Transverse colon (tissue), 4 donors: ENCODE data around the gene SDK2.

Experiments used
- EP300 ChIP-seq: sonication (generic); formaldehyde crosslinking; IDR thresholded peaks from one replicate; pipeline ENCODE4 v1.6.1; 2017; ENCODE audit warnings: antibody characterized with exemption, low read depth
- POLR2A ChIP-seq: fragments of 450-650 bp; IDR thresholded peaks from one replicate; pipeline ENCODE4 v1.6.1; 2016; ENCODE audit warnings: antibody characterized with exemption, mild to moderate bottlenecking, moderate library complexity
- POLR2AphosphoS5 ChIP-seq, 3 donors: sonication (generic); formaldehyde crosslinking; IDR thresholded peaks; one replicate each; pipeline ENCODE4 v1.6.1; 2016; ENCODE audit warnings: antibody characterized with exemption in 3 of 3
- TF ChIP-seq, protein P1 (sequence below), 5 experiments: fragments of 200-600 bp in 3 of 5; fragments of 450-650 bp in 2 of 5; sonication (generic) in 3 of 5; IDR thresholded peaks; 1 replicate in 2 of 5; 2 replicates in 3 of 5; pipeline ENCODE4 v1.5.1; 2016 to 2017; ENCODE audit warnings: antibody characterized with exemption in 5 of 5, inconsistent platforms in 3 of 5, mild to moderate bottlenecking in 2 of 5, moderate library complexity in 1 of 5

DNA sequence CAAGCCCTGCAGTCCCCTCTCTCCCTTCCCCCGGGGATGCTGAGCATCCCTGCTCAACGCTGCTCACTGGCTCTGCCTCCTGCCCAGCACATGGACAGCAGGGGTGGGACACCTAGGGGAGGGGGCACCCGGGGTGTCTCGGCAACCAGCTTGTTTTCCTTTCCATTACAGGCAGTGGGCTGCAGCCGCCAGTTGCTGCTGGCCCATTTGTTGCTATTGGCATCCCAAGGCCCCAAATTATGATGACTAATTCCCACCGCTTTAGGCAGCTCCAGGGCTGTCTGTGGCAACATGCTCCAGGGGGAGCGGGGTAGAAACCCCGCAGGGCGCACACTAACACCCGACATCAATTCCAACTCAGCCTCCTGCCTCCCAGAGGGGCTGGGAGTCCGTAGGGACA, 4.9 kb downstream of the SDK2 start:
- TF ChIP-seq, protein P1, sequence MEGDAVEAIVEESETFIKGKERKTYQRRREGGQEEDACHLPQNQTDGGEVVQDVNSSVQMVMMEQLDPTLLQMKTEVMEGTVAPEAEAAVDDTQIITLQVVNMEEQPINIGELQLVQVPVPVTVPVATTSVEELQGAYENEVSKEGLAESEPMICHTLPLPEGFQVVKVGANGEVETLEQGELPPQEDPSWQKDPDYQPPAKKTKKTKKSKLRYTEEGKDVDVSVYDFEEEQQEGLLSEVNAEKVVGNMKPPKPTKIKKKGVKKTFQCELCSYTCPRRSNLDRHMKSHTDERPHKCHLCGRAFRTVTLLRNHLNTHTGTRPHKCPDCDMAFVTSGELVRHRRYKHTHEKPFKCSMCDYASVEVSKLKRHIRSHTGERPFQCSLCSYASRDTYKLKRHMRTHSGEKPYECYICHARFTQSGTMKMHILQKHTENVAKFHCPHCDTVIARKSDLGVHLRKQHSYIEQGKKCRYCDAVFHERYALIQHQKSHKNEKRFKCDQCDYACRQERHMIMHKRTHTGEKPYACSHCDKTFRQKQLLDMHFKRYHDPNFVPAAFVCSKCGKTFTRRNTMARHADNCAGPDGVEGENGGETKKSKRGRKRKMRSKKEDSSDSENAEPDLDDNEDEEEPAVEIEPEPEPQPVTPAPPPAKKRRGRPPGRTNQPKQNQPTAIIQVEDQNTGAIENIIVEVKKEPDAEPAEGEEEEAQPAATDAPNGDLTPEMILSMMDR (IDR thresholded peaks at IDR 0.05) = no peak
- TF ChIP-seq POLR2AphosphoS5 (IDR thresholded peaks at IDR 0.05) = no peak
- no peak for TF ChIP-seq POLR2A
- no peak for TF ChIP-seq EP300
